ENCODE results near the gene JCAD.
A peak's percentile ranks its signal among the peaks of the same experiment; 100 is the strongest.
"Not testable (repeated sequence)": the region's sequence is repeated elsewhere in the genome, so short reads cannot be mapped to it uniquely, and the experiment has no call there.

JCAD gene, protein sequence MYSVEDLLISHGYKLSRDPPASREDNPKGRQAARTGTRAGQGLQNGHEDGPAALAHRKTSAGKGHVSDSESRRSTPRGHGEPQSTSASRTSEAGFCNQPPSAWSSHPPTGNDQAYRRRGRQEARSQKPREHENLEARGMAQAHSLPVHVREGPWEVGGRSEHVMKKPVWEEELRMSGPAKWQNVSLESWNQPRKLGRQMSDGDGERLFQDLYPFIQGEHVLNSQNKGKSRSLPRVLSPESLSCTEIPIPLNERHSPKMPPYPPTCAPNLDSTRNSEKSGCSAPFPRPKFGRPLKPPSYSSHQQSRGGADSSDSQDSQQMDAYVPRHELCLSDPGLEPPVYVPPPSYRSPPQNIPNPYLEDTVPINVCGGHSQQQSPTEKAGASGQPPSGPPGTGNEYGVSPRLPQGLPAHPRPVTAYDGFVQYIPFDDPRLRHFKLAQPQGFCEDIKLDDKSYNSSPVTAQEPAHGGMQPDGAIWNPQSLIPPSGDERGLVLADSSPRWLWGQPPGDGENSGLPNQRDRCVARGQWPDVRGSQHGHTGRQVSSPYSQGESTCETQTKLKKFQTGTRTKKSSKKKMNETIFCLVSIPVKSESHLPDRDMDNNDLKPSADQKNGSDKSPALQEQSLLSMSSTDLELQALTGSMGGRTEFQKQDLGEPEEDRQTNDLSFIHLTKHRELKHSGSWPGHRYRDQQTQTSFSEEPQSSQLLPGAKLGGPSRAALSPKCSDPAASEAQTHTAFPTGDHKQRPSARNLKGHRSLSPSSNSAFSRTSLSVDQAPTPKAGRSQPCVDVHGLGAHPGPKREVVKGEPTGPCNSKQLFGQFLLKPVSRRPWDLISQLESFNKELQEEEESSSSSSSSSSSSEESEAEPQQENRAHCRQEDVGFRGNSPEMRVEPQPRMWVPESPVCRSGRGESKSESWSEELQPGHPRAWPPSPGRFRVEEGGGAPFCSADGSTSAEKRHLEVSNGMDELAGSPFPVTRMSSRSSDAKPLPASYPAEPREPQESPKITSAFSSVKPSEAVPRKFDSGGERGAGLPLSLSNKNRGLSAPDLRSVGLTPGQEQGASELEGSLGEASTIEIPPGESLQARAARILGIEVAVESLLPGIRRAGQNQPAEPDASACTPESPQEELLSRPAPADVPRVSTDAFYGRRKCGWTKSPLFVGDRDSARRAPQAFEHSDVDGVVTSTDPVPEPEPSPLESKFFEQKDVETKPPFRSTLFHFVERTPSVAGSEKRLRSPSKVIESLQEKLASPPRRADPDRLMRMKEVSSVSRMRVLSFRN (N-terminal part only)

DNA sequence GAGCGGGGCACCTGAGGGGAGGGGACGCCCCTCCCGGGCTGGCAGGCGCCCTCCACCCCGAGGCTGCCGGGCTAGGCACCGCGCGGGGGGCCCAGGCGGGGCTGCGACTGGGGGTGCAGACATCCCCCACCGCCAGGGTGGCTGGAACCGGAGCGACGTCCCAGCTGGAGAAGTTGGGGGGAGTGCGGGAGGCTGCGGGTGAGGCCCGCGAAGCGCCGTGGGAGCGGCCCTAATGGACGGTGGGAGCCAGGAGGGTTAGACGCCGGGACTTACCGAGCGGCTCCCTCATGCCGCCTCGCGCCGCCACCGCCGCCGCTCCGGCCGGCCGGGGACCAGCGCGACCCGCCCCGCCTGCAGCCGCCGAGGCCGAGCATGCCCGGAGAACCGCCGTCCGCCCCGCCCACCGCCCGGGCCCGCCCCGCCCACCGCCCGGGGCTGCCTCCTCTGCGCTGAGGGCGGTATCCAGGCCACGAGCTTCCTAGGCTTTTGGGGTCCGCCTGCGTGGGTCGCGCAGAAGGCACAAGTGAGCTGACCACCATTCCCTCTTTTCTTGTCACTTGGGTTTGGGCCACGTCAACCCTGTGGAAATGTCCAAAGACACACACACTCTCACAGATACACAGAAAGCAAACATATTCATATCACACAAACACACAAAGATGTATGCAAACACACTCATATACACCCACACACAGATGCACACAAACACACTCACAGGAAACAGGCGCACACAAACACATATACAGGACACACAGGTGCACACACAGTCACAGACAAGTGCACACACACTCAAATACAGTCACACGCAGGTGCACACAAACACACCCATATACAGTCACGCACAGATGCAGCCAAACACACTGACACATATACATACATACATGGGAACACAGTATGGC lies at the start of gene JCAD:
Gene JCAD (minus strand): TSS at position 378 of the 899 bp plus-strand sequence. CDS start 11,774 bp downstream, outside the sequence.
- TF ChIP-seq, protein P1, sequence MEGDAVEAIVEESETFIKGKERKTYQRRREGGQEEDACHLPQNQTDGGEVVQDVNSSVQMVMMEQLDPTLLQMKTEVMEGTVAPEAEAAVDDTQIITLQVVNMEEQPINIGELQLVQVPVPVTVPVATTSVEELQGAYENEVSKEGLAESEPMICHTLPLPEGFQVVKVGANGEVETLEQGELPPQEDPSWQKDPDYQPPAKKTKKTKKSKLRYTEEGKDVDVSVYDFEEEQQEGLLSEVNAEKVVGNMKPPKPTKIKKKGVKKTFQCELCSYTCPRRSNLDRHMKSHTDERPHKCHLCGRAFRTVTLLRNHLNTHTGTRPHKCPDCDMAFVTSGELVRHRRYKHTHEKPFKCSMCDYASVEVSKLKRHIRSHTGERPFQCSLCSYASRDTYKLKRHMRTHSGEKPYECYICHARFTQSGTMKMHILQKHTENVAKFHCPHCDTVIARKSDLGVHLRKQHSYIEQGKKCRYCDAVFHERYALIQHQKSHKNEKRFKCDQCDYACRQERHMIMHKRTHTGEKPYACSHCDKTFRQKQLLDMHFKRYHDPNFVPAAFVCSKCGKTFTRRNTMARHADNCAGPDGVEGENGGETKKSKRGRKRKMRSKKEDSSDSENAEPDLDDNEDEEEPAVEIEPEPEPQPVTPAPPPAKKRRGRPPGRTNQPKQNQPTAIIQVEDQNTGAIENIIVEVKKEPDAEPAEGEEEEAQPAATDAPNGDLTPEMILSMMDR (IDR thresholded peaks at IDR 0.05; ENCODE audit: insufficient read depth, low read length, poor library complexity, severe bottlenecking), result no peak
- Histone ChIP-seq H3K4me3 (replicated peaks; ENCODE audit: low read depth, low read length) (peak within 1 kb of the TSS; percentile 22), H3K27me3 (replicated peaks; ENCODE audit: control insufficient read depth, insufficient read depth, low read length) (peaks cover 2% of the 10 kb centered on the region), H3K36me3 (ENCODE audit: control insufficient read depth, insufficient read depth, low read length) (no peaks in the 10 kb centered on the region)
- DNase-seq (ENCODE audit: extremely low read depth, insufficient read length), result peak; percentile 27

GRCh38 chr10:30106987-30107386 lies 47.6 kb upstream of the JCAD start:
- TF ChIP-seq, protein P1 (IDR thresholded peaks at IDR 0.05; ENCODE audit: insufficient read depth, low read length, poor library complexity, severe bottlenecking), result no peak
- DNase-seq (ENCODE audit: extremely low read depth, insufficient read length), result no peak
- Histone ChIP-seq H3K4me3 (replicated peaks; ENCODE audit: low read depth, low read length) (no peak overlapping the region), H3K27me3 (replicated peaks; ENCODE audit: control insufficient read depth, insufficient read depth, low read length) (no peaks in the 10 kb centered on the region), H3K36me3 (ENCODE audit: control insufficient read depth, insufficient read depth, low read length) (no peaks in the 10 kb centered on the region)

GRCh38 chr10:30103595-30104320 lies 44.4 kb upstream of the JCAD start:
- Histone ChIP-seq H3K27me3 (replicated peaks; ENCODE audit: control insufficient read depth, insufficient read depth, low read length) (no peaks in the 10 kb centered on the region), H3K4me3 (replicated peaks; ENCODE audit: low read depth, low read length) (no peak overlapping the region), H3K36me3 (ENCODE audit: control insufficient read depth, insufficient read depth, low read length) (no peaks in the 10 kb centered on the region)
- TF ChIP-seq, protein P1 (IDR thresholded peaks at IDR 0.05; ENCODE audit: insufficient read depth, low read length, poor library complexity, severe bottlenecking), result no peak
- no peak for DNase-seq (ENCODE audit: extremely low read depth, insufficient read length)

- H3K4me3 ChIP-seq (replicated peaks; ENCODE audit: low read depth, low read length); H3K27me3 ChIP-seq (replicated peaks; ENCODE audit: control insufficient read depth, insufficient read depth, low read length); DNase-seq (ENCODE audit: extremely low read depth, insufficient read length); H3K36me3 ChIP-seq (ENCODE audit: control insufficient read depth, insufficient read depth, low read length): not testable (repeated sequence)
These were observed 40.3 kb upstream of the JCAD start for GRCh38 chr10:30099706-30100105.

DNA sequence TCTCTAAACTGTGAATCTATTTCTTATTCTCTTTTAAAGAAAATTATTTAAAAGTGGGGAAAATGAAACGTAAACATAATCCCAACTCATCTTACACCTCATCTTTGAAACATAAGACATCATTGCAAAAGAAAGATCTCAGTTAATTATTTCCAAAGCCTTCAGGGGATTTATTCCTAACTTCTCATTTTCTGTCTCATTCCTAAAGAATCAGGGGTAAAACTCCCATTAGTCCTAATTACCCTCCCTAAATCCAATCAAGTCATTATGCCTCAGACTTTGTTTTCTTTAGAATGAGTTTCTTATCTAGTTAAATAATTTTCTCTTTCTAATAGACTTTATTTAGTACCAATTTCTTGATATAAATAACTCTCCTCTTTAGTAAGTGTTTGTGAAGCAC lies 39.7 kb upstream of the JCAD start:
- TF ChIP-seq, protein P1 (IDR thresholded peaks at IDR 0.05; ENCODE audit: insufficient read depth, low read length, poor library complexity, severe bottlenecking), result no peak
- Histone ChIP-seq H3K4me3 (replicated peaks; ENCODE audit: low read depth, low read length) (no peak overlapping the region), H3K27me3 (replicated peaks; ENCODE audit: control insufficient read depth, insufficient read depth, low read length) (no peaks in the 10 kb centered on the region; the same call in 1 of the 2 replicates), H3K36me3 (ENCODE audit: control insufficient read depth, insufficient read depth, low read length) (no peaks in the 10 kb centered on the region)
- DNase-seq (ENCODE audit: extremely low read depth, insufficient read length), result no peak
